Stimulated activated CD4-positive, alpha-beta T cell treated with anti-CD3 and anti-CD28 coated beads, Interleukin-12 subunit alpha, Interleukin-12 subunit beta, amount 100 ng/mL, for 24 hours (primary cell): Measurements from ENCODE around the gene CFAP107.
"Not testable (repeated sequence)": the region's sequence is repeated elsewhere in the genome, so short reads cannot be mapped to it uniquely, and the experiment has no call there.

Experiments
- DNase-seq, 2 experiments: peaks; one replicate each; pipeline ENCODE4 v3.0.0-alpha.2; 2020; ENCODE audit warnings: low read depth in 2 of 2

CFAP107 gene

GRCh38 chr1:12778061-12778460 is 32.1 kb downstream of the CFAP107 start:
- no peak for DNase-seq

- DNase-seq, result no peak
These were observed 32.9 kb downstream of the CFAP107 start for GRCh38 chr1:12778907-12779306.

- DNase-seq, result not testable (repeated sequence)
These were observed 35.5 kb downstream of the CFAP107 start for GRCh38 chr1:12781488-12781887.

- DNase-seq, result not testable (repeated sequence)
These were observed 37.8 kb downstream of the CFAP107 start for GRCh38 chr1:12783783-12784182.

GRCh38 chr1:12784729-12785128 is 38.7 kb downstream of the CFAP107 start:
- not testable (repeated sequence) for DNase-seq

- DNase-seq, result not testable (repeated sequence)
These were observed 45.1 kb downstream of the CFAP107 start, which contains the start of gene PRAMEF1 for GRCh38 chr1:12791097-12791496. PRAMEF1 (plus strand) TSS chr1:12791397; CDS start chr1:12793228, 1,831 bp downstream.

- DNase-seq, result no peak
These were observed 52.9 kb downstream of the CFAP107 start for GRCh38 chr1:12798911-12799310.

GRCh38 chr1:12799730-12800129 is 53.7 kb downstream of the CFAP107 start:
- no peak for DNase-seq

GRCh38 chr1:12809933-12810332 is 63.9 kb downstream of the CFAP107 start:
- no peak for DNase-seq

- DNase-seq, result no peak
These were observed 64.8 kb downstream of the CFAP107 start for GRCh38 chr1:12810691-12811408.

GRCh38 chr1:12811409-12811784 is 65.4 kb downstream of the CFAP107 start:
- no peak for DNase-seq
